PC-3 (cell line): ENCODE results near the gene CD40.

ENCODE experiments used
- EZH2 ChIP-seq: fragments of 300-600 bp; sonication (generic); IDR thresholded peaks from one replicate; pipeline ENCODE4 v1.6.1; 2017; ENCODE audit warnings: antibody characterized with exemption, mild to moderate bottlenecking, low read length; ENCODE audit not compliant: unreplicated experiment
- TF ChIP-seq, protein P1 (sequence below): fragments of 300-600 bp; sonication (generic); conservative IDR thresholded peaks from 2 replicates; pipeline ENCODE4 v1.5.1; 2017; ENCODE audit warnings: antibody characterized with exemption, low read depth, mild to moderate bottlenecking, low read length

DNA sequence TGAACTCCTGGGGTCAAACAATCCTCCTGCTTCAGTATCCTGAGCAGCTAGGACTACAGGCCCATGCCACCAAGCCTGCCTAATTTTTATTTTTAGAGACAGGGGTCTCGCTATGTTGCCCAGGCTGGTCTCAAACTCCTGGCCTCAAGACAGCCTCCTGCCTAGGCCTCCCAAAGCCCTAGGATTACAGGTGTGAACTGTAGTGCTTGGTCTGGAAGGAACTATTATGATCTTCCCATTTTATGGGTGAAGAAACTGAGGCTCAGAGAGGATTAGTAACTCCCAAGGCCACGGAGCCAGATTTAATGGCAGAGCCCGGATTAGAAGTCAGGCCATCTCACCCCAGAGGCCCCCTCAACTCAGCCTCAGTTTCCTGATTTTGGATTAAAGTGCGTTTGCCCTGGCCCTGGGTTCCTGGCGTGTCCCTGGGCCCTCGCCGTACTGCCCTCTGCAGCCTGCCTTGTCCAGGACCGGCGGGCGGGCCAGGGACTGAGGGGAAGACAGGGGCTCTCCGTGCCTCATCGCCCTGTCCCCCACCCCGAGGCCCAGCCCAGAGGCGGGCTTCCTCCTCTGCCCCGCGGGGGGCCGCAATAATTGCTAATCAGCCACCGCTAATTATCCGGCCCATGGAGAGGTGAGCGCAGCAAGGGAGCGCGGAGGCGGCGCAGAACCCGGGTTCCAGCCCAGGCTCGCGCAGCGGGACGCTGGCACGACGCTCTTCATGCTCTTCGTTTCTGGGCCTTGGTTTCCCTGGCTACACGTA lies 34.9 kb downstream of the CD40 start:
- TF ChIP-seq, protein P1, sequence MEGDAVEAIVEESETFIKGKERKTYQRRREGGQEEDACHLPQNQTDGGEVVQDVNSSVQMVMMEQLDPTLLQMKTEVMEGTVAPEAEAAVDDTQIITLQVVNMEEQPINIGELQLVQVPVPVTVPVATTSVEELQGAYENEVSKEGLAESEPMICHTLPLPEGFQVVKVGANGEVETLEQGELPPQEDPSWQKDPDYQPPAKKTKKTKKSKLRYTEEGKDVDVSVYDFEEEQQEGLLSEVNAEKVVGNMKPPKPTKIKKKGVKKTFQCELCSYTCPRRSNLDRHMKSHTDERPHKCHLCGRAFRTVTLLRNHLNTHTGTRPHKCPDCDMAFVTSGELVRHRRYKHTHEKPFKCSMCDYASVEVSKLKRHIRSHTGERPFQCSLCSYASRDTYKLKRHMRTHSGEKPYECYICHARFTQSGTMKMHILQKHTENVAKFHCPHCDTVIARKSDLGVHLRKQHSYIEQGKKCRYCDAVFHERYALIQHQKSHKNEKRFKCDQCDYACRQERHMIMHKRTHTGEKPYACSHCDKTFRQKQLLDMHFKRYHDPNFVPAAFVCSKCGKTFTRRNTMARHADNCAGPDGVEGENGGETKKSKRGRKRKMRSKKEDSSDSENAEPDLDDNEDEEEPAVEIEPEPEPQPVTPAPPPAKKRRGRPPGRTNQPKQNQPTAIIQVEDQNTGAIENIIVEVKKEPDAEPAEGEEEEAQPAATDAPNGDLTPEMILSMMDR: no peak
- no peak for TF ChIP-seq EZH2
